GM18867 (cell line): Measurements from ENCODE around the gene HOXA10.

Experiments used
- ATAC-seq: cut with Tn5 transposase; IDR thresholded peaks from one replicate; pipeline ENCODE4 v1.9.1; 2021; ENCODE audit warnings: mild to moderate bottlenecking, moderate library complexity; ENCODE audit not compliant: unreplicated experiment

The HOXA10 gene

DNA sequence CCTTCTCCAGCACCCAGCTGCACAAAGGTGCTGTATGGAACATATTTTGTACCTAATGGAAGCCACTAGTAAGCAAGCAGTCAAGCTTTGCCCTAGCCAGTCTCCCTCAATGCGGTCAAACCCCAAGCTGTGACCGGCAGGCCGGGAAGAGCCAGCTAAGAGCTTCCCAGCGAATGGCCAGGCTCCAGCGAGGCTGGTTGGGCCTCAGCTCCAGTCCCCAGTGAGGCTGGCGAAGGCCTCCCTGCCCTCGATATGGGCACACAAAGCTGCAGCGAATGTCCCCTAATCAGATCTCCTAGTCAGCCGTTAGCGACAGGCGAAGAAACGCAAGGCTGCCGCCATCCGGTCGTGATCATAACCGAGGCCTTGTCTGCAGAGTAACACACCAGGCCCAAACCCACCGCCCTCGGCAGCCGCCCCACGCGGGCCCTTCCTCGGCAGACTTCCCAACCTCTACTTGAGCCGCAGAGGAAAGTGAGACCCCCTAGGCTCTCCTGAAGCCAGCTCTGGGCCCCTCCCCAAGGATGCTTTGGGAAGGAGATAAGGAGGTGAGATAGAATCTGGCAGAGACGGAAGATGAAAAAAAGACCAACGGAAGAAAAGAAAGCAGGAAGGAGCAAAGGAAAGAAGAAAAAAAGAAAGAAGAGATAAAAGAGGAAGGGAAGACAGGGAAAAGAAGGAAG is 5.7 kb downstream of the HOXA10 start:
- no peak for ATAC-seq

GRCh38 chr7:27167916-27168264 is 6.2 kb downstream of the HOXA10 start:
- ATAC-seq = no peak

DNA sequence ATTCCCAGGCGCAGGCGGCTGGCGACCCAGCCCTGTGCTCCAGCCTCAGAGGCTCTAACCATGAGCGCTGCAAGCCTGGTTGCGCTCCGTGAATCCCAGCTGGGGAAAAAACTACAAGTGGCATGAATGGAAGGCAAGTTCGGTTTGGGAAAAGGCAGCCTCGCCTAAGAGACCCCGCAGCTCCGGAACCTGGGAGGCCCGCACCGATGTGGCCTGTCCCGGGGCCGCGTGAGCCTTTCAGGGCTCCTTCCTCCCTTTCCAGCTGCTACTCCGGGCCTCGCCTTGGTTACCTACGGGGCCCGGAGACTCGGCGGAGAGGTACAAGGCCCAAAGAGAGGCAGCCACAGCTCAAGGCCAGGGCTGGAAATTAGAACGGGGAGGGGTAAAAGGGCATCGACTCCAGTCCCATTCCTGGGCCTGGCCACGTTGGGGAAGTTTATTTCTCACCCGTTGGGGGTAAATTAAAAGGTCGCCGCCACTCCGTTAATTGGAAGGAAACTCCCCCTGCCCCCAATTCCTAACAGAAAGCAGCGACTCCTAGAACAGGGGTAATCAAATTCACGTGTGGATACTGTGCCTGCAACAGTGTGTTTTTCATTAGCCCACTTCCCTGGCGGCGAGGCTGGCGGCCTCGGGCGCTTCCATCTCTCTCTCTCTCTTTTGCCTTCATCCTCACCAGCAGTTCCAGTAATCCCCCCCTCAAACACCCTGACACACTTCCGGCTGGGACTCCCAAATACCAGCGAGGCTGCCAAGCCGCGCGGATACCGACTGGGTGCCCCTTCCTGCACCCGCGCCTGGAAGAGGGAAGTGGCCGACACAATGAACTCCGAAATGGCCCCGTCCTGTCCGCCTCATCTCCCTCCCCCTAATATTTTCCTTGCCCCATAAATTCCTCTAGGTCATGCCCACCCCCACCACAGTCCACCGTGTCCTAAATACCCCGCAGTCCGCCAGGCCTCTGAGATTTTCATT is 7.3 kb downstream of the HOXA10 start:
- no peak for ATAC-seq

GRCh38 chr7:27165996-27166530 is 8.1 kb downstream of the HOXA10 start:
- ATAC-seq = no peak

- ATAC-seq = no peak
Measured at GRCh38 chr7:27165089-27165995, 8.8 kb downstream of the HOXA10 start, which contains the start of gene HOXA9. TSS of gene HOXA9 (minus strand) at chr7:27165537. CDS start at chr7:27165457, 80 bp downstream.

GRCh38 chr7:27164367-27165088 is 9.6 kb downstream of the HOXA10 start:
- no peak for ATAC-seq

DNA sequence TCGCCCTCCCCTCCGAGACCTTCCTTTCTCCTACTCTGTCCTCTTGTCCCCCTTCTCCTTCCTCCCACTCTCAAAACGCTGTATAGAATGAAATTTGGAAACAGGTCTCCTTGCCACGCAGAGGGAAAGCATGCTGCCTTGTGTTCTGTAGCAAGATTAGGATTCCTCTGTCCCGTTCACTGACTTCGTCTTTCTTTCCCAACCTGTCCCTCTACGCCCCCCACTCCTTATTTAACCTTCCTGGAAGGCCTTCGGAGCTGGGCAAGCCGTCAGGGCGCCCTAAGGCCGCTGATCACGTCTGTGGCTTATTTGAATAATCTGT is 10.1 kb downstream of the HOXA10 start:
- no peak for ATAC-seq

- ATAC-seq = no peak
Measured at GRCh38 chr7:27163288-27164044, 10.7 kb downstream of the HOXA10 start.

DNA sequence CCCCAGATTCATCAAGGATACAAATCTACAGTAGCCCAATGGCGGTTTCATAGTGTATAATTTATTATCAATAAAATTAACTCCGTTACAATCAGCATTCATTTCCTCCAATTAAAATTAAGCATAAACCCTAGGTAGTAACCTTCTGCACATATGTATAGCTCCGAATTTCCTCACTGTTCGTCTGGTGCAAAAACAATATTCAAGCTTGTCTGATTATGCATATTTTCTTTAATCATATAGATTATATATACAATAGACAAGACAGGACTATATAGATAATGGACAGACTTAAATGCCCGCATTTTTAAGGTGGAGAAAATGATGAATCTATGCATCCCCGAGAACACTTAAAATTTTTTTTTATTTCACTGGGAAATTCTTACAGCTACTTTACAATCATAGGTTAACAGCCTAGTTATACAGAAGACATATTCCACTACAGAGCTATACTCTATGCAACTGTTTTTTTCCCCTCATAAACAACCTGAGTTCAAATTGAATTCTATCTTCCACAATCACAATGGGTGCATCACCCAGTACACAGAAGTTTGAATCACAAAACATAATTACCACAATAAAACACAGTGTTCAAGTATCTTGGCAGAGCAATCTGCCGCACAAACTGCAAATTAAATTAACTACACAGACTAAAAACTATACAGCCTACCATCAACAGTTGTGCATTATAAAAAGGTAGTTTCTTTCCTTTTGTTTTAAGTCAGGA is 11.4 kb downstream of the HOXA10 start:
- ATAC-seq = no peak

- ATAC-seq = no peak
Measured at GRCh38 chr7:27161721-27162560, 12.2 kb downstream of the HOXA10 start.

GRCh38 chr7:27161214-27161720 is 12.9 kb downstream of the HOXA10 start:
- no peak for ATAC-seq

GRCh38 chr7:27160546-27161213 is 13.4 kb downstream of the HOXA10 start:
- peak; percentile 67 for ATAC-seq

DNA sequence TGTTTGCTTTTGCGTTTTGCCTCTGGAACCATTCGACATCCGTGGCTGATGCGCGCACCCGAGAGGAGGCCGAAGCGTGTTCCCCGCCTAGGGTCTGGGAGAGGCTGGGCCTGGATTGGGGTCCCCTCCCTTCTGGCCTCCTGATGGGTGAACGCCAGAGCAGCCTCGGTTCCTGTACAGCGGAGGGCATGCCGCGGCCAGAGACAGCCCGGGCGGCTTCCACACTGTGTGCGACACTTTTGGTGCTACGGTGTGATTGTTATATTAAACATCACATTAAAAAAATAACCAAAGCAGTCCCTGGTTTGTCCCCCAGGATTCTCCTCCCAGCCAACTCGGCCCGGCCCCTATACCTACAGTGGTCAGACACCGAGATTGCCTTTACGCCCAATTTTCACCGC is 14.0 kb downstream of the HOXA10 start:
- peak; percentile 14 for ATAC-seq

- no peak for ATAC-seq
Measured at GRCh38 chr7:27159266-27160144, 14.6 kb downstream of the HOXA10 start.

GRCh38 chr7:27158436-27159265 is 15.5 kb downstream of the HOXA10 start:
- ATAC-seq = no peak
